ENCODE measurements around the gene CADM1.
A peak's percentile ranks its signal among the peaks of the same experiment; 100 is the strongest.

Gene CADM1

GRCh38 chr11:115213007-115213406 is 291.2 kb downstream of the CADM1 start:
- TF ChIP-seq CTCF (IDR thresholded peaks at IDR 0.05; ENCODE audit: unreplicated experiment in 3 of 3): no peak
- peaks cover 4% of the 10 kb centered on the region for H3K27me3 Mint-ChIP-seq (ENCODE audit: low read depth)
- peaks cover 21% of the 10 kb centered on the region for H3K4me1 Mint-ChIP-seq
- peak overlapping the region in 1 of 3 experiments; percentile 28 for H3K27ac Mint-ChIP-seq
- H3K4me3 Mint-ChIP-seq: no peak overlapping the region
- H3K9me3 Mint-ChIP-seq: no peaks in the 10 kb centered on the region
- H3K36me3 Mint-ChIP-seq (ENCODE audit: low read depth): peaks cover 65% of the 10 kb centered on the region

GRCh38 chr11:115208808-115209259 is 295.4 kb downstream of the CADM1 start:
- Mint-ChIP-seq H3K9me3 (no peaks in the 10 kb centered on the region), H3K4me3 (no peak overlapping the region), H3K27ac (peak overlapping the region in 2 of 3 experiments; percentile 5 to 13), H3K4me1 (peaks cover 28% of the 10 kb centered on the region), H3K36me3 (ENCODE audit: low read depth) (peaks cover 41% of the 10 kb centered on the region), H3K27me3 (ENCODE audit: low read depth) (no peaks in the 10 kb centered on the region)
- TF ChIP-seq CTCF (IDR thresholded peaks at IDR 0.05; ENCODE audit: unreplicated experiment in 3 of 3): no peak

GRCh38 chr11:115207916-115208315 is 296.3 kb downstream of the CADM1 start:
- no peak for TF ChIP-seq CTCF (IDR thresholded peaks at IDR 0.05; ENCODE audit: unreplicated experiment in 3 of 3)
- Mint-ChIP-seq H3K4me3 (no peak overlapping the region), H3K4me1 (peaks cover 33% of the 10 kb centered on the region), H3K27ac (peak overlapping the region; percentile 7 to 83 (median 43)), H3K9me3 (no peaks in the 10 kb centered on the region), H3K27me3 (ENCODE audit: low read depth) (no peaks in the 10 kb centered on the region), H3K36me3 (ENCODE audit: low read depth) (peaks cover 33% of the 10 kb centered on the region)

- peak overlapping the region; percentile 7 to 83 (median 43) for H3K27ac Mint-ChIP-seq
- no peaks in the 10 kb centered on the region for H3K27me3 Mint-ChIP-seq (ENCODE audit: low read depth)
- H3K4me1 Mint-ChIP-seq: peaks cover 39% of the 10 kb centered on the region
- peak overlapping the region in 1 of 3 experiments; percentile 16 for H3K4me3 Mint-ChIP-seq
- TF ChIP-seq CTCF (IDR thresholded peaks at IDR 0.05; ENCODE audit: unreplicated experiment in 3 of 3): no peak
- peaks cover 26% of the 10 kb centered on the region for H3K36me3 Mint-ChIP-seq (ENCODE audit: low read depth)
- H3K9me3 Mint-ChIP-seq: no peaks in the 10 kb centered on the region
Measured at GRCh38 chr11:115207166-115207591, 297.0 kb downstream of the CADM1 start.

- Mint-ChIP-seq H3K27ac (peak overlapping the region in 1 of 3 experiments; percentile 83), H3K4me1 (peaks cover 45% of the 10 kb centered on the region), H3K36me3 (ENCODE audit: low read depth) (peaks cover 20% of the 10 kb centered on the region), H3K4me3 (no peak overlapping the region), H3K27me3 (ENCODE audit: low read depth) (no peaks in the 10 kb centered on the region), H3K9me3 (no peaks in the 10 kb centered on the region)
- no peak for TF ChIP-seq CTCF (IDR thresholded peaks at IDR 0.05; ENCODE audit: unreplicated experiment in 3 of 3)
Measured at GRCh38 chr11:115206365-115207022, 297.7 kb downstream of the CADM1 start.

Measured in nephron (organoid).